ENCODE data around the gene WNT3A.
A peak's percentile ranks its signal among the peaks of the same experiment; 100 is the strongest.

- TF ChIP-seq, protein P1, sequence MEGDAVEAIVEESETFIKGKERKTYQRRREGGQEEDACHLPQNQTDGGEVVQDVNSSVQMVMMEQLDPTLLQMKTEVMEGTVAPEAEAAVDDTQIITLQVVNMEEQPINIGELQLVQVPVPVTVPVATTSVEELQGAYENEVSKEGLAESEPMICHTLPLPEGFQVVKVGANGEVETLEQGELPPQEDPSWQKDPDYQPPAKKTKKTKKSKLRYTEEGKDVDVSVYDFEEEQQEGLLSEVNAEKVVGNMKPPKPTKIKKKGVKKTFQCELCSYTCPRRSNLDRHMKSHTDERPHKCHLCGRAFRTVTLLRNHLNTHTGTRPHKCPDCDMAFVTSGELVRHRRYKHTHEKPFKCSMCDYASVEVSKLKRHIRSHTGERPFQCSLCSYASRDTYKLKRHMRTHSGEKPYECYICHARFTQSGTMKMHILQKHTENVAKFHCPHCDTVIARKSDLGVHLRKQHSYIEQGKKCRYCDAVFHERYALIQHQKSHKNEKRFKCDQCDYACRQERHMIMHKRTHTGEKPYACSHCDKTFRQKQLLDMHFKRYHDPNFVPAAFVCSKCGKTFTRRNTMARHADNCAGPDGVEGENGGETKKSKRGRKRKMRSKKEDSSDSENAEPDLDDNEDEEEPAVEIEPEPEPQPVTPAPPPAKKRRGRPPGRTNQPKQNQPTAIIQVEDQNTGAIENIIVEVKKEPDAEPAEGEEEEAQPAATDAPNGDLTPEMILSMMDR (optimal IDR thresholded peaks at IDR 0.05 in 1 of 3, IDR thresholded peaks at IDR 0.05 in 1 of 3, conservative IDR thresholded peaks at IDR 0.05 in 1 of 3; ENCODE audit: extremely low read depth in 1 of 3, insufficient read depth in 2 of 3, low read length in 3 of 3) = peak; percentile 96 to 98 (median 97)
- no peak for TF ChIP-seq EZH2 (IDR thresholded peaks at IDR 0.05; ENCODE audit: low read length)
These were observed 7.5 kb upstream of the WNT3A start for GRCh38 chr1:227999056-227999930.

Measured in keratinocyte (primary cell).